ENCODE measurements around the gene UNC50.

DNA sequence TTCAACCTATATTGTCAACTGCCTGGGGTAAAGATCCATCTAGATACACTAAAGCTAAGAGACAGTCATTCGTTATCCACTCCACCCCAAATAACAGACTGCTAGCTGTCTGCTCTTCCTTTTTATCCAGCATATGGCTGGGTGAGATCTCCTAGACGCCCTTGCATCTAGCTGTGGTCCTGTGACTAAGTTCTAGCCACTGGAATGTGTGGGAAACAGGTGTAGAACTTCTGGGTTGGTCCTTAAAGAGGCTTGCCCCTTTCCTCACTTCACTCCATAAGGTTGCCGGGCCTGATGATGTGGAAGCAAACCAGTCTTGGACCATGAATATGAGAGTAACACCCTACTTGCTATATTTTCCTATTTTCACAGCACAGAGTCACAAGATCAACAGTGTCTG lies 3.3 kb upstream of the UNC50 start:
- TF ChIP-seq, protein P1, sequence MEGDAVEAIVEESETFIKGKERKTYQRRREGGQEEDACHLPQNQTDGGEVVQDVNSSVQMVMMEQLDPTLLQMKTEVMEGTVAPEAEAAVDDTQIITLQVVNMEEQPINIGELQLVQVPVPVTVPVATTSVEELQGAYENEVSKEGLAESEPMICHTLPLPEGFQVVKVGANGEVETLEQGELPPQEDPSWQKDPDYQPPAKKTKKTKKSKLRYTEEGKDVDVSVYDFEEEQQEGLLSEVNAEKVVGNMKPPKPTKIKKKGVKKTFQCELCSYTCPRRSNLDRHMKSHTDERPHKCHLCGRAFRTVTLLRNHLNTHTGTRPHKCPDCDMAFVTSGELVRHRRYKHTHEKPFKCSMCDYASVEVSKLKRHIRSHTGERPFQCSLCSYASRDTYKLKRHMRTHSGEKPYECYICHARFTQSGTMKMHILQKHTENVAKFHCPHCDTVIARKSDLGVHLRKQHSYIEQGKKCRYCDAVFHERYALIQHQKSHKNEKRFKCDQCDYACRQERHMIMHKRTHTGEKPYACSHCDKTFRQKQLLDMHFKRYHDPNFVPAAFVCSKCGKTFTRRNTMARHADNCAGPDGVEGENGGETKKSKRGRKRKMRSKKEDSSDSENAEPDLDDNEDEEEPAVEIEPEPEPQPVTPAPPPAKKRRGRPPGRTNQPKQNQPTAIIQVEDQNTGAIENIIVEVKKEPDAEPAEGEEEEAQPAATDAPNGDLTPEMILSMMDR (IDR thresholded peaks at IDR 0.05; ENCODE audit: borderline replicate concordance, extremely low read depth, low read length, poor library complexity, severe bottlenecking): no peak
- no peak for TF ChIP-seq EZH2 (IDR thresholded peaks at IDR 0.05; ENCODE audit: borderline replicate concordance, low read depth, low read length, severe bottlenecking)
